ENCODE data around the gene IRF2BP1. TPM values are rescaled to one million over a fixed set of nuclear protein-coding genes. Genes with fewer than 3 reads are reported as not detected.
"Not testable (repeated sequence)": the region's sequence is repeated elsewhere in the genome, so short reads cannot be mapped to it uniquely, and the experiment has no call there.

IRF2BP1 gene
- total and polyA plus RNA-seq, 2 of the 13 experiments (the other 11 are each of a cell fraction or from before 2014, with no cell fraction given) = 4.3 to 14.3 TPM

DNA sequence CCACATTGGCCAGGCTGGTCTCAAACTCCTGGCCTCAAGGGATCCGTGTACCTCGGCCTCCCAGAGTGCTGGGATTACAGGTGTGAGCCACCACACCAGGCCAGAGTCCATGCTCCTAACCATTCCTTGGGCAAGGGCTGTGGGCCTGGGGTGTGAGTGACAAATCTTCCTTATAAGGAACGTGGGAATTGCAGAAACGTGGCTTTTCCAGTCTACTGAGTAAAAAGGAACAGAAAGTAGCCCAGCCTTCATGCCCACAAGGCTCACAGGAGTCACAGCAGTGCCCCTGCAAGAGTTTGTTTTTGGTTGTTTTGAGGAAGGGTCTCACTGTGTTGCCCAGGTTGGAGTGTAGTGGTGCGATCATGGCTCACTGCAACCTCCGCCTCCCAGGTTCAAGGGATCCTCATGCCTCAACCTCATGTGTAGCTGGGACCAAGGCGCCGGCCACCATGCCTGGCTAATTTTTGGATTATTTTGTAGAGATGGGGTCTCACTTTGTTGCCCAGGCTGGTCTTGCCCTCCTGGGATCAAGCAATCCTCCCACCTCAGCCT is 11.4 kb upstream of the IRF2BP1 start:
- no peak overlapping the region for H3K9ac ChIP-seq (ENCODE audit: insufficient read depth, low read depth, low read length)
- POLR2A ChIA-PET = no interaction called here

DNA sequence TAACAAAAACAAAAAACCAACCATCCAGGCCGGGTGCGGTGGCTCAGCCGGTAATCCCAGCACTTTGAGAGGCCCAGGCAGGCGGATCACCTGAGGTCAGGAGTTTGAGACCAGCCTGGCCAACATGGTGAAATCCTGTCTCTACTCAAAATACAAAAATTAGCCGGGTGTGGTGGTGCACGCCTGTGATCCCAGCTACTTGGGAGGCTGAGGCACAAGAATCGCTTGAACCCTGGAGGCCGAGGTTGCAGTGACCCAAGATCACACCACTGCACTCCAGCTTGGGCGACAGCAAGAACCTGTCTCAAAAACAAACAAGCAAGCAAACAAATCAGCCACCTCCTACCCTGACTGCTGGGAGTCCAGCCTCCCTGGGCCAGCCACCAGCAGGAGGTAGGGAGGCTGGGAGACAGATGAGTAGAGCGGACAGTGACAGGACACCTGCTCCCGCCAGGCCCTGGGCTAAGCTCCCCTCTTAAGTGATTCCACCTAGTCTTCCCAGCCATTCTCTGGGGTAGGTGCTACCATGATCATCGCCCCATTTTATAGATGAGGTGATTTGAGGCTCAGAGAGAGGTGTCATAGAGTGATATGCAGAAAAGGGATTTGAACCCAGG is 10.2 kb upstream of the IRF2BP1 start:
- FAIRE-seq; H4K20me1 ChIP-seq (ENCODE audit: insufficient read depth, low read length); H3K27me3 ChIP-seq (ENCODE audit: control insufficient read depth in 1 of 2, insufficient read depth in 2 of 2, low read length in 2 of 2); in situ Hi-C loops (cut with HindIII; ENCODE audit: extremely low pct_ligation_motif_present, low pct_unique_long_range_greater_than_20kb); DNase-seq (ENCODE audit: low spot score); CTCF ChIA-PET (ENCODE audit: low intra/inter-chr PET ratio, low total read pairs); H2AFZ ChIP-seq (ENCODE audit: low read length); H3K9me3 ChIP-seq (ENCODE audit: low read length): not testable (repeated sequence)
- Histone ChIP-seq H3K79me2 (ENCODE audit: insufficient read depth, low read length) (peaks cover 16% of the 10 kb centered on the region), H3K4me1 (ENCODE audit: insufficient read depth, low read length) (peaks cover 49% of the 10 kb centered on the region), H3K36me3 (replicated peaks in 1 of 2; ENCODE audit: control insufficient read depth in 1 of 2, insufficient read depth in 2 of 2, low read length in 2 of 2) (peaks cover 1 to 13% of the 10 kb centered on the region in 2 experiments; a peak in 3 of 5 replicates), H3K27ac (ENCODE audit: extremely low read length, insufficient read depth, low read length) (peak overlapping the region; percentile 79), H3K4me3 (replicated peaks in 1 of 3; ENCODE audit: insufficient read depth in 1 of 3, low read depth in 2 of 3, low read length in 3 of 3) (peak overlapping the region in 1 of 3 experiments; percentile 45; a peak in 2 of 6 replicates), H3K4me2 (ENCODE audit: low read depth, low read length) (peak overlapping the region; percentile 50), H3K9ac (ENCODE audit: insufficient read depth, low read depth, low read length) (peak overlapping the region; percentile 40)
- WGBS (ENCODE audit: low lambda C conversion rate) = 53% methylated on average over 11 of the region's 12 CpGs
- POLR2A ChIA-PET = interaction anchor here (0.6 to 2.6 kb wide), 10 partner anchors 9 to 126 kb away, joined by 3 to 15 read pairs (median 5); partner anchors contain the start of genes CCDC61, DMWD, FOXA3 and IRF2BP1
- BruUV-seq (replicated peaks) = TSS peak; percentile 99
- intact Hi-C loops (cut with micrococcal nuclease; ENCODE audit: unreplicated experiment) = loop anchor here (1.0 kb wide), 1 partner anchor 9 kb away; no protein-coding TSS in a partner anchor
- peak; percentile 32 for ATAC-seq
- 0 out of 2 replicates have a peak, but pooled peaks have one; percentile 4 for TF ChIP-seq BRD4 (CRISPR knock-in tag; IDR thresholded peaks at IDR 0.05)
- TF ChIP-seq ZNF460 (CRISPR knock-in tag; IDR thresholded peaks at IDR 0.05; ENCODE audit: borderline replicate concordance) = peak; percentile 98
- TF ChIP-seq ZNF788 (CRISPR knock-in tag; IDR thresholded peaks at IDR 0.05; ENCODE audit: borderline replicate concordance) = 0 out of 2 replicates have a peak, but pooled peaks have one; percentile 4
- TF ChIP-seq, protein P1, sequence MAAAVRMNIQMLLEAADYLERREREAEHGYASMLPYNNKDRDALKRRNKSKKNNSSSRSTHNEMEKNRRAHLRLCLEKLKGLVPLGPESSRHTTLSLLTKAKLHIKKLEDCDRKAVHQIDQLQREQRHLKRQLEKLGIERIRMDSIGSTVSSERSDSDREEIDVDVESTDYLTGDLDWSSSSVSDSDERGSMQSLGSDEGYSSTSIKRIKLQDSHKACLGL (CRISPR knock-in tag; IDR thresholded peaks at IDR 0.05) = 0 out of 2 replicates have a peak, but pooled peaks have one; percentile 14
- TF ChIP-seq, protein P2, sequence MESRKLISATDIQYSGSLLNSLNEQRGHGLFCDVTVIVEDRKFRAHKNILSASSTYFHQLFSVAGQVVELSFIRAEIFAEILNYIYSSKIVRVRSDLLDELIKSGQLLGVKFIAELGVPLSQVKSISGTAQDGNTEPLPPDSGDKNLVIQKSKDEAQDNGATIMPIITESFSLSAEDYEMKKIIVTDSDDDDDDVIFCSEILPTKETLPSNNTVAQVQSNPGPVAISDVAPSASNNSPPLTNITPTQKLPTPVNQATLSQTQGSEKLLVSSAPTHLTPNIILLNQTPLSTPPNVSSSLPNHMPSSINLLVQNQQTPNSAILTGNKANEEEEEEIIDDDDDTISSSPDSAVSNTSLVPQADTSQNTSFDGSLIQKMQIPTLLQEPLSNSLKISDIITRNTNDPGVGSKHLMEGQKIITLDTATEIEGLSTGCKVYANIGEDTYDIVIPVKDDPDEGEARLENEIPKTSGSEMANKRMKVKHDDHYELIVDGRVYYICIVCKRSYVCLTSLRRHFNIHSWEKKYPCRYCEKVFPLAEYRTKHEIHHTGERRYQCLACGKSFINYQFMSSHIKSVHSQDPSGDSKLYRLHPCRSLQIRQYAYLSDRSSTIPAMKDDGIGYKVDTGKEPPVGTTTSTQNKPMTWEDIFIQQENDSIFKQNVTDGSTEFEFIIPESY (CRISPR knock-in tag; IDR thresholded peaks at IDR 0.05) = peak; percentile 32; the same call in 1 of the 2 replicates
- 0 out of 2 replicates have a peak, but pooled peaks have one; percentile 57 for TF ChIP-seq ZNF709 (CRISPR knock-in tag; IDR thresholded peaks at IDR 0.05)
- TF ChIP-seq ZMYM3 (CRISPR knock-in tag; IDR thresholded peaks at IDR 0.05) = peak; percentile 87
- TF ChIP-seq ZBTB20 (CRISPR knock-in tag; IDR thresholded peaks at IDR 0.05; ENCODE audit: borderline replicate concordance, low read depth) = 0 out of 2 replicates have a peak, but pooled peaks have one; percentile 24

More for the DNA sequence above, 11.4 kb upstream of the IRF2BP1 start:
- FAIRE-seq (no peak), ATAC-seq (no peak), DNase-seq (ENCODE audit: low spot score) (no peak)
- in situ Hi-C loops (cut with HindIII; ENCODE audit: extremely low pct_ligation_motif_present, low pct_unique_long_range_greater_than_20kb) (no loop called here), intact Hi-C loops (cut with micrococcal nuclease; ENCODE audit: unreplicated experiment) (no loop called here)
- H3K4me2 ChIP-seq (ENCODE audit: low read depth, low read length) = no peak overlapping the region
- WGBS (ENCODE audit: low lambda C conversion rate) = 86% methylated on average over 8 of the region's 8 CpGs
- no peaks in the 10 kb centered on the region for H4K20me1 ChIP-seq (ENCODE audit: insufficient read depth, low read length)
- TF ChIP-seq ZNF101 (CRISPR knock-in tag; IDR thresholded peaks at IDR 0.05; ENCODE audit: borderline replicate concordance, low read depth) (no peak), ZNF749 (CRISPR knock-in tag; IDR thresholded peaks at IDR 0.05; ENCODE audit: borderline replicate concordance) (no peak), ZNF460 (CRISPR knock-in tag; IDR thresholded peaks at IDR 0.05; ENCODE audit: borderline replicate concordance) (peak; percentile 78), ZNF143 (CRISPR knock-in tag; IDR thresholded peaks at IDR 0.05) (no peak), ZNF121 (CRISPR knock-in tag; IDR thresholded peaks at IDR 0.05) (peak; percentile 89)
- no peak overlapping the region for H2AFZ ChIP-seq (ENCODE audit: low read length)
- H3K27ac ChIP-seq (ENCODE audit: extremely low read length, insufficient read depth, low read length) = peak overlapping the region; percentile 12
- CTCF ChIA-PET (ENCODE audit: low intra/inter-chr PET ratio, low total read pairs) = no interaction called here
- BruUV-seq (replicated peaks) = no TSS peak
- H3K36me3 ChIP-seq (replicated peaks in 1 of 2; ENCODE audit: control insufficient read depth in 1 of 2, insufficient read depth in 2 of 2, low read length in 2 of 2) = peaks cover 1 to 13% of the 10 kb centered on the region in 2 experiments; a peak in 3 of 5 replicates
- H3K9me3 ChIP-seq (ENCODE audit: low read length) = no peaks in the 10 kb centered on the region
- H3K79me2 ChIP-seq (ENCODE audit: insufficient read depth, low read length) = peaks cover 20% of the 10 kb centered on the region
- H3K4me3 ChIP-seq (replicated peaks in 1 of 3; ENCODE audit: insufficient read depth in 1 of 3, low read depth in 2 of 3, low read length in 3 of 3) = no peak overlapping the region
- no peaks in the 10 kb centered on the region for H3K27me3 ChIP-seq (ENCODE audit: control insufficient read depth in 1 of 2, insufficient read depth in 2 of 2, low read length in 2 of 2)
- H3K4me1 ChIP-seq (ENCODE audit: insufficient read depth, low read length) = peaks cover 52% of the 10 kb centered on the region

All from HepG2 (cell line).